NAMALWA (cell line): ENCODE data around the gene FADD.

Experiments used
- DNase-seq: peaks from one replicate; pipeline ENCODE4 v3.0.0-alpha.2; 2015; ENCODE audit warnings: low spot score

Gene FADD, protein sequence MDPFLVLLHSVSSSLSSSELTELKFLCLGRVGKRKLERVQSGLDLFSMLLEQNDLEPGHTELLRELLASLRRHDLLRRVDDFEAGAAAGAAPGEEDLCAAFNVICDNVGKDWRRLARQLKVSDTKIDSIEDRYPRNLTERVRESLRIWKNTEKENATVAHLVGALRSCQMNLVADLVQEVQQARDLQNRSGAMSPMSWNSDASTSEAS

DNA sequence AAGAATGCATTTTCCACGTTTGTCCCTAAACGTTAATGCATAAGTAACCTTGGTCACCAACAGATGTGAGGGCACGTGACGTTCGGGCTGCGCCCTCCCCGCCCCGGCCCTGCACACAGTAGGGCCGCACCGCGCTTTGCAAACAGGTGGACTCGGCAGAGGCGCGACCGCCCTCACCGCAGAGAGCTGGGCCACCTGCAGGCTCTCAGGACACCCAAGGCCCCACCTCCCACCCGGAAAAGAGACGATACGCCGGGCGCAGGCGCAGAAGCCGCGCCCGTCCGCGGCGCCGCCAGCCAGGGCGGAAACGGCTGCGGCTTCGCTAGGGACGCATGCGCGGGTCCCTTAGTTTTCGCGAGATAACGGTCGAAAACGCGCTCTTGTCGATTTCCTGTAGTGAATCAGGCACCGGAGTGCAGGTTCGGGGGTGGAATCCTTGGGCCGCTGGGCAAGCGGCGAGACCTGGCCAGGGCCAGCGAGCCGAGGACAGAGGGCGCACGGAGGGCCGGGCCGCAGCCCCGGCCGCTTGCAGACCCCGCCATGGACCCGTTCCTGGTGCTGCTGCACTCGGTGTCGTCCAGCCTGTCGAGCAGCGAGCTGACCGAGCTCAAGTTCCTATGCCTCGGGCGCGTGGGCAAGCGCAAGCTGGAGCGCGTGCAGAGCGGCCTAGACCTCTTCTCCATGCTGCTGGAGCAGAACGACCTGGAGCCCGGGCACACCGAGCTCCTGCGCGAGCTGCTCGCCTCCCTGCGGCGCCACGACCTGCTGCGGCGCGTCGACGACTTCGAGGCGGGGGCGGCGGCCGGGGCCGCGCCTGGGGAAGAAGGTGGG is at the start of gene FADD:
FADD (plus strand) TSS at position 377 of the 831 bp plus-strand sequence; CDS start at position 541, 164 bp downstream.
- DNase-seq = peak; percentile 97

DNA sequence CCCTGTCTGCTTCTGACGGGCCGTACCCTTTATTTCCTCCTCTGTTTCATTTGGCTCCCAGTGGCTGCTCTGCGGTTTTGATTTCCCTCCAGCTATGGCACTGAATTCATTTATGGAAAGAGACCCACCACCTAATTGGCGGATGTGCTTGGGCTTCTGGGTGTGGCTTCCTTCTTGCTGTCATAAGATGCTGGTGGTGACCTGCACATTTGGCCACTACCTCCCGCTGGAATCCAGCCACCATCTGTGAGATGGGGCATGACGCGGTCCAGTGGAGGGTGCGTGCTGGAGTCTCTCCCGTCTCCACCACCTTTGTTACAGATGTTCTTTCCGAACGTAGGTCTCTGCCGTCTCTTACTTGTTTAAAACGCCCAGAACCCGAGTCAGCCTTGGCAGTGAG is 47.7 kb upstream of the FADD start:
- no peak for DNase-seq

DNA sequence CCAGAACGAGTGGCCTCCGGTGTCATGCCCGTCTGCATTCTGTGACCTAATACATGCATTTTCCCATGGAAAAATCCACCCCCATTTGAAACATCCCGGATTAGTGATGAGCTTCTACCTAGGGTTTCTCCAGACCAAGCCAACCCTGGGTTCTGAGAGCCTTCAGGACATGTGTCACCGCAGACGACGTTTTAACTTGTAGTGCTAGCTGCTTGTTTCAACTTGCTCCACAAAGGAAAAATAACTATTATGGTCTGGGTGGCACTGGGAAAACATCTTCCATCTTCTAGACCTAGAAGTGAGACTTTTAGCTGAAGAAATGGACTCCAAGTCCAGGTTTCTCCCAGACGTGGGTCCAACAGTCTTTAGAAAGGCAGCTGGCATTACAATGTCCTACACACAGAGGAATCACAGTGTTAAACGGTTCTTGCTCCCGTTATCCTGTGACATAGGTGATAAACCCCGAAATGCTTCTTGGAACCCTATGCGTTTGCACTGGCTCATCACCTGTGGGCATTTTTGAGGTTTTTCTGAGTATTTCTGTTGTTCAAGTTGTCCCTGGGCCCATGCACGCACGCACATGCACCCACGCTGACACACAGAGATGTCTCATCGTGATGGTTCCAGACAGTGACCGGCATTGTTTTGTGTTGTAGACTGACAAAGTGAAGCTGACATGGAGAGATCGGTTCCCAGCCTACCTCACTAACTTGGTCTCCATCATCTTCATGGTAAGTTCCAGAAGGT is 46.6 kb upstream of the FADD start:
- DNase-seq = no peak

DNA sequence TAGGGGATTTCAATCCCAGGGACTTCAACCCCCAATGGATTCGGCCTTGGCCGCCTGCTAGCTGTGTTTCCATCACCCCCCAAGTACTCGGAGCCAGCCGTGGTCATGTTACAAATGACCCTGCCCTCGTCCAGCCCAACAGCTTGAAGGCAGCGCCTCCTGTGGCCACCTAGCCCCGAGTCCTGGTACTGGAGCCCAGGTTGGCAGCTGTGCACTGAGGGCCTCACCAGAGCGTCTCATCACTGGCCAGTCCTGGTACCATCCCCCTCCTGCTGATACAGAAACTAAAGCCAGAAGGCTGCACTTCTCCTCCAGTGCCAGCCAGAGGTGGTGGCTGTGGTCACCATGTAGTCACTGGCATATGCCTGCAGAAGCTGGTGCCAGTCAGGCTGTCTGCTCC is 44.9 kb upstream of the FADD start:
- DNase-seq = no peak

DNA sequence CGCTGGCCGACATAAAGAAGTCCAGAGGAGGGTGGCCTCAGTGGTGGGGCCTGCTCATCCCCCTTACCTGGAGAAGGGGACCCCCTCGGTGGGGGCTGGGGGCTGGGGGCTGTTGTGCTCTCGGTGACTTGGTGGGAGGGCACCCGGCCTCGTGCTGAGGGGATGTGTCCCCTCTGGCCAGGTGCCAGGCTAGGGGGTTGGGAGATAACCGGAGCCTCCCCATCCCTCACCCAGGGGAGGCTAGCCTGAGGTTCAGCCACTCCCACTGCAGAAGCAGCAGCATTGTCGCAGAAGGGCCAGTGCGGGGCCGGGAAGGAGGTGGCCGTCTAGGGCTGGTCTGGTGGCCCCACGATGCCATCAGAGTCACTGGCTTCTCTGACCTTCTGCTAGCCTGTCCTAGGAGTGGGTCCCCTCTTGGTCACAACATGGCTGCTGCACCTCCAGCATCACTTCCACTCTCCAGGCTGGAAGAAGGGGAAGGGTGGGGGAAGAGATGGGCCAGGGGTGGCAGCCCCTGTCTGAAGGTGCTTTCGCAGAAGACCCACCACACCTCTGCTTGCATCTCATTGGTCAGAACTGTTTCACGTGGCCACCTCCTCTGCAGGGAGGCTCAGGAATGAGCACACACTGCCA is 44.2 kb upstream of the FADD start:
- DNase-seq = no peak

DNA sequence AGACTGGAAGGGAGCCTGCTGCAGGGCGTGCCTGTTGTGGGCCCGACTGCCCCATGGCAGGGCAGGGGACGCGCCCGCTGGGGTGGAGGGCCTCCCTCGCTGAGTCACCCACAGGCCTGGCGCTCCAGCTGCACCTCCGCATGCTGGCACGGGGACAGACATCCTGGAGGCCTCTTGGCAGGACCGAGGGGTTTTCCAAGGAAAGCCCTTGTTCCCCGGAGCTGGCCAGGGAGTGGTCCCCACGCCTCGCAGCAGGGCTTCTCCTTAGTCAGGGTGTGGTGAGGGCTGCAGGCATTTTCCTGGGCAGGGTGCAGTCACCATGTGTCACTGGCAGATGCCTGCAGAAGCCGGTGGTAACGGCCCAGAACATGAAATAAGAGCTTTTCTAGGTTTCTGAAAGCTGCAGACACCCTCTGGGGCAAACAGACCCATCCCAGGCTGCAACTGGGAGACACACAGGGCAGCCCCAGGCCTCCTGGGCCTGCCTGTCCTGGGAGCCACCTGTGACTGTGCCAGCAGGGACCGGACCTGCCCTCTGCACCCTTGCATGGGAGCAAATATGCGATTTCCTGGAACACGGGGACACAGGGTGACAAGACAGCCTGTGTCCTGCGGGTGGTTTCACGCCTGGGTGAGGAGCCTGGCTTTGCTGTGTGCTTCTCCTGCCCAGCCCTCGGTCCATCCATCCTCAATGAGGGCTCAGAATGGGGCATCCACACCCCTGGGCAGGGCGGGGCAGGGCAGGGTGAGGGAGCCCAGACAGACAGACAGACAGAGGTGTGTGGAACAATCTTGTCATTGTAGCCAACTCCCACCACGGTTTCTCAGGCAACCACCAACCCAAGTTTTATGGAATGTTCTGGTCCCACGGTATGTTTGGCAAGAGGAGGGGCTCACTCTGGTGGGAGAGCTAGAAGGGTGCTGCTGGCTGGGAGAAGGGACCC is 43.2 kb upstream of the FADD start:
- no peak for DNase-seq

DNA sequence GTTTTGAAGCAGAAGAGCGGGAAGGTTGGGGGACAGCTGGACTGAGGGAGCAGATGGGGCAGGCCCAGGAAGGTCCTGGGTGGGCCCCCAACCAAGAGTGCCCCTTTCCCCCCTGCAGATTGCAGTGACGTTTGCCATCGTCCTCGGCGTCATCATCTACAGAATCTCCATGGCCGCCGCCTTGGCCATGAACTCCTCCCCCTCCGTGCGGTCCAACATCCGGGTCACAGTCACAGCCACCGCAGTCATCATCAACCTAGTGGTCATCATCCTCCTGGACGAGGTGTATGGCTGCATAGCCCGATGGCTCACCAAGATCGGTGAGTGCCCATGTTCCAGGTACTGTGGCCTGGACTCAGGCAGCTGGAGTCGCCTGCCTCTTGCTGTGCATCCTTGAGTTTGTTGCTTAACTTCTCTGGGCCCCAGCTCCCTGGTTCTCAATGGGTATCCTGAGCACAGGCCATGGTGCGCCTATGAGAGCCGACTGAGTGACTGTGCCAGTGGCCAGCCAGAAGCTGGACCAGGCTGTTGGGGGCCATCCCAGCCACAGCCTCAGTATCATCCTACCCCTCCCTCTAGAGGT is 42.0 kb upstream of the FADD start:
- DNase-seq = no peak

DNA sequence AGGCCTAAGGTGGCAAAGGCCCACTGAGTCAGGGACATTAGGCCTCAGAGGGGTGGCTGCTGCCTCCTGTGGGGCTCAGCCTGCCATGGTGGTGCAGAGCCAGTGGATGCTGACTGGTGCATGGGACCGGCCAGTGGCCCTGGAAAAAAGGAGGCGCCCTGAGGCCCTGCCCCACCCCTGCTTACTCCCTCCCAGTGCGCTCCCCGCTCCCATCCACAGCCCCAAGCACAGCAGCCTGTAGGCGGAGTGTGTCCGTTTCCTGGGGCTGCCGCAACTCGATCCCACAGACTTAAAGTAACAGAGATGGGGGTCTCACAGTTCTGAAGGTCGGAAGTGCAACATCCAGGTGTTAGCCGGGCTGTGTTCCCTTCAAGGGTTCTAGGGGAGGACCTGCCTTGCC is 38.4 kb upstream of the FADD start:
- DNase-seq = no peak

DNA sequence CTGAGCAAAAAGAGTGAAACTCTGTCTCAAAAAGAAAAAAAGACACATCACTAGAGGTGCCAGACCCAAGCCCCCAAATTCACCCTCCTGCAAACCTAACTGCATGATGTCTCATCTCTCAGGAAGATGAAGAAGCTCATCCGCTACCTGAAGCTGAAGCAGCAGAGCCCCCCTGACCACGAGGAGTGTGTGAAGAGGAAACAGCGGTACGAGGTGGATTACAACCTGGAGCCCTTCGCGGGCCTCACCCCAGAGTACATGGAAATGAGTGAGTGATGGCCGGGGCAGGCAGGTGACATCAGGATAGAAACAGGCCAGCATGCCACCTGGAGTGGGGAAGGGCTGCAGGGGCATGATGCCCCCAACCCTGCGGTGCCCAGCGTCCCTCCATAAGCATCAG is 36.0 kb upstream of the FADD start:
- DNase-seq = no peak

DNA sequence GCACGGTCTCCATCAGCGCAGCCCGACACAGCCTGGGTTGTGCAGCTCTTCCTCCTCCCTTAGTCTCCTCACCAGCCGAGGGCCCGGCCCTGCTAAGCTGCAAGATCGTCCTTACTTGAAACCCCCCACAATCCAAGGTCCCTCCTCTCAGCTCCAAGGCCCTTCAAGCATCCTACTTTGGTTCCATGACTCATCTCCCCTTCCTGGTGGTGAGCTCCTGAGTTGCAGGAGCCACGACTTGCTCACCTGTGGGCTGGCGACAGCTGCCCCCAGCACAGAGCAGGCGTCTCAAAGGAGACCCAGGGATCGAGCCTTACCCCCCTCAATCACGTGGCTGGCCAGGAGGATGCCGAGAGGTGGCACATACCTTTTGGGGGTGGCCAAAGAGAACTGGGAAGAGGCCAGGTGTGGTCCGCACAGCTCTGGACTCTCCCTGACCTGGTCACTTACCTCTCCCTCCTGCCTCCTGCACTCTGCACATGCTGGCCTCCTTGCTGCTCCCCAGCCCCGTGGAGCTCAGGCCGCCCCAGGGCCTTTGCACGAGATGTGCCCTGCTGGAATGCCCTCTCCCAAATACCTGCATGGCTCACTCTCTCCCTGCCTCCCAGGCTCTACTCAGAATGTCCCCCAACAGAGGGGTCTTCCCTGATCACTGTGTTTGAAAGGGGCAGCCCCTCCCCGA is 35.2 kb upstream of the FADD start:
- DNase-seq = no peak

DNA sequence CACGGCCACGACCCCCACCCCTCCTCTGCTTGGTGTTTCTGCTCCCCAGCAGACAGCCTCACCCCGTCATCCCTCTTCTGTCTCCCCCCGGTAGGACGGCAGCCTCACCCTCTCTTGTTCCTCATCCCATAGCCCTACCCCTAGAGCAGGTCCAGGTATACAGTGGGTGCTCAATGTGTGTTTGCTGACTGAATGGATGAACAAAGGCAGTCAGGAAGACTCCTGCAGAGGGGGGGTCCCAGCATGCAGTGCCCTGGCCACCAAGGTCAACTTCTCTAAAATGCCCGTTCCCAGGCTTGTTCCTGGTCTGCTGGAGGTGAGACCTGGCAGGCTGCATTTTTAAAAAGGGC is 34.7 kb upstream of the FADD start:
- no peak for DNase-seq

DNA sequence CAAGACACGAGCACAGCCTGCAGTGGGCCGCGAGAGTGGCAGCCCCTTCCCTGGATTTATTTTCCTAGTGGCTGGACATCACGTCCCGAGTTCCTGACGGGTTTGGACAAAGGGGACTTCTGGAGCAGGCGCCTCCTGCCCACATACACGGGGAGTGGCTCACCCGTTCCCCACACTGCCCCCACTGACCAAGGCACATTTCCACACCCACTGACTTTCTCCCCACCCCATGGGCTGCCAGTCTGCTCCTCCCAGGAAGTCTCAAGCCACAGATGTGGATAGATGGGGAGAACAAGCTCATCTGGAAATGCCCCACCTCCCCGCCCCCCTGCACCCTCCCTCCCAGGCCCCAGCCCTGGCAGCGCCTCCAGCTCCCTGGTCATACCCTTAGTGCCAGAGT is 34.0 kb upstream of the FADD start:
- DNase-seq = no peak

DNA sequence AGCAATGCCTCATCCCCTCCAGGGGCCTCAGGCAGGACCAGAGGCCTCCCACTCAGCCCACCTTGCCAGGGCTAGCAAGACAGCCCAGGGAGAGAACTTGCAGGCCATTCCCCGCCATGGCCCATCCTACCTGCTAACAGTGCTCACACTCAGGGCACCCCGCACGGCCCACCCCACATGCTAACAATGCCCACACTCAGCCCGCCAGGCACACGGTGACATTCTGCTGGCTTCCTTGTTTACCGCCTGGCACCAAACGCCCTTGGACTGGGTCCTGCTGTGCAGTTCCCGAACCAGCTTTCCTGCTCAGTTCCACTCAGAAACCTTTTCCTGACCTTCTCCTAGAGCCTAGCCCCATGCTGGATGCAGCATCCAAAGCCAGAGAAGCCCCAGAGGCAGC is 33.5 kb upstream of the FADD start:
- no peak for DNase-seq

DNA sequence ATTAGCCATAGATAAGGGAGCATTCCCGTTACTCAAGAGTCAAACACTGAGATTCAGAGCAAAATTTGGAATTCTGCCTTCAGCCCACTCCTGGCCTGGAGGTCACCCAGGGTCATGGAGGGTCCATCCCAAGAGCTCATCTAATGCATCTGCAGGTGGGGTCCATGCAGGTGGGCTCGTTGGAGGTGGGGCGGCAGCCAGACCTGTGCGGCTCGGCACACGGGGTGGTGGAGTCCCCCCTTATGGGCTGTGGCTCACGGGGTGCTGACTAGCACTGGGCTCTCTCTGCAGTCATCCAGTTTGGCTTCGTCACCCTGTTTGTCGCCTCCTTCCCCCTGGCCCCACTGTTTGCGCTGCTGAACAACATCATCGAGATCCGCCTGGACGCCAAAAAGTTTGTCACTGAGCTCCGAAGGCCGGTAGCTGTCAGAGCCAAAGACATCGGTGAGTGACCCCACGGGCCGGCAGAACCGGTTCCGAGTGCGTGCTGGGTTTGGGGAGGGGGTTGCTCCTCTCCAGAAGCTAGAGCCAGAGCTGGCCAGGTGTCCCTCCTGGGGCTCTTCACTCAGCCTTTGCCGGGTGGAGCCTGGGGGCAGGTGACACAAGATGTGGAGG is 32.4 kb upstream of the FADD start:
- DNase-seq = no peak

DNA sequence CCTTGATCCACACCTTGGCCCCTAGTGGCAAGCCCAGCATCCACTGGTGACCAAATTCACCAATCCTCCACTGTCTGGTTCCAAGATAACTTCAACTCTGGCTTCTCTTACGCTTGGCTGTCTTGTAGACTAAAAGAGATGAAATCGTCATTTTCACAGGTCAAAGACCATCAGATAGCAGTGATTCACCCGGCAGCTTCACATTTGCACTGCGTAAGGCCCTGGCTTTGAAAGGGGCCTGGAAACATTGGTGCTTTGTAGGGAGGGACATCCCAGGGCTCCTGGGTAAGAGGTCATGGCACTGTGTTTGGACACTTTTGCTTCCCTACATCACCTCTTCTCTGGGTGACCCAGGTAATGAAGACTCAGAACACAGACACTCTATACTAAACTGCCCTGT is 30.1 kb upstream of the FADD start:
- DNase-seq = no peak

DNA sequence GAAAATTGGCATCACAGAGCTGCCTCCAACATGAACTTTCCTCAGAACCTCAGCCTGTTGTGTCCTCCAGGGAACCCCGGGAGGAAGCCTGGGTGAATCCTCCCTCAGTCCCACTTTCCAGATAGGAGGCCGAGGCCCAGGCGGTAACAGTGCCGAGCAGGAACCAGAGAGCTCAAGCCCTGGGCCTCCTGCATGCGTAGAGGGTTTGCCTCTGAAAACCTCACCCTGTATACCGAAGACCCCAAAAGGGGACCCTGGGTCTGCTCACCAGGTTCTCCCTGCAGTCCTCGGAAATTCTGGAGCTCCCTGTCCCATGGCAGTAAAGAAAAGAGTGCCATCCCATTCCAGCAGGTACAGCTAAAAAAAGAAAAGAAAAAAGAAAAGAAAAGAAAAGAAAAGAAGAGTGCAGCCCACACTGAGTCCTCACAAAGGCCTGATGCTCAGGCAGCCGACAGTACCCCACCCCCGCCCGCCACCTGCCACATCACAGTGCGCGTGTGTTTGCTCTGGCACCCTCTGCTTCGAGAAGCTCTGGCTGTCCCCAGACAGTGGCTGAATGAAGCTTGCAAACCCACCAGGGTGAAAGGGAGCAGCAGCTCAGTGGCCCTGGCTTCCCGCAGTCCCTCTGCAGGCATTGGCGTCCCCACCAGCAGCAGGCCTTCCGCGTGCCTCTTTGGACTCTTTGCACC is 28.4 kb upstream of the FADD start:
- DNase-seq = no peak

DNA sequence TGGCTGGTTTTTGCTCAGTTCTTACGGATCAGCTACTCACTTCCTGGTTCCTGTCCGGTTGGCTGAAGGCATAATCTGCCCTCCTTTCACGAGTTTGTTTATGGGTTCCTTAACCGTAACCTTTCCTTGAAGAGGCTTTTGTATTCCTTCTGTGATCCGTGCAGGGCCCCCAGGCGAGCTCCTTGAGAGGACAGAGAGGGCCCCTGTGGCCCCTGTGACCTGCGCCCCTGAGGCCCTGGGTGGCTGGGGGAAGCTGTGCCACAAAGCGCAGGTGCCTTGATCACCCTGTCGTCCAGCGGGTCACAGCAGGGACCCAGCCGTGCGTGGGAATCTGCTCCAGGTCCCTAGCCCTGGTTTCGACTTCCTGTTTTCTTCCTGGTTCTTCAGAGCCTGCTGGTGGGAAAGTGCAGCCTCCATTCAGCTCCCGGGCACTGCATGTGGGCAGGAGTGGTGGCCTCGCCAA is 27.8 kb upstream of the FADD start:
- DNase-seq = no peak

DNA sequence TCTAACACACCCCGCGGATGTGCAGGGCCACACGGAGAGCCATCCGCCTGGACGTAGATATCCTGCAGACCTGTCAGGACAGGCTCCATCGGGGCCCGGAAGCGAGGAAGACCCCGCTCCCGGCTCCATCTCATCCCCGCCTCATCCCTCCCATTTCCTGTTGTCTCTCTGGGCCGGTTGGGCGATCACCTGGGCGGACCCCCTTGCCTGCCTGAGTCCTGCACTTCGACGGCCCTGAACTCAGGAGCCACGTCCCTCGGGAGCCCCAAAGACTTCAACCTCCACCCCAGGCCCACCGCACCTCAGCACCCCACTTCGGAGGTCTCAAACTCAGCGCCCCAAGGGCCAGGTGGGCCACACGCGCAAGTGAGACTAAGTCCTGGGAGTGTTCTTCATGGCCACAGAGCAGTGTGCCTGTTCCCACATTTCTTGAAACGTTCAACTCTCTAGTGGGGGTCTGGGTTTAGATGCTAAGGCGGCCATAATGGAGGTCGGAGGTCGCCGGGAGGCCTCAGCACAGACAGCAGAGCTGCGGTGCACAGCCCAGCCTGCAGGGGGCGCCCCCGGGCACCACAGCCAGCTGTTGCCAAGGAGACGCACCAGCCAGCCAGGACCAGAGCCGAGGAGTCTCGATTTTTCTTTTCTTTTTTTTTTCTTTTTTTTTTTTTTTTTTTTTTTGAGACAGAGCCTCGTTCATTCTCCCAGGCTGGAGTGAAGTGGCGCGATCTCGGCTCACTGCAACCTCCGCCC is 26.0 kb upstream of the FADD start:
- peak; percentile 61 for DNase-seq

DNA sequence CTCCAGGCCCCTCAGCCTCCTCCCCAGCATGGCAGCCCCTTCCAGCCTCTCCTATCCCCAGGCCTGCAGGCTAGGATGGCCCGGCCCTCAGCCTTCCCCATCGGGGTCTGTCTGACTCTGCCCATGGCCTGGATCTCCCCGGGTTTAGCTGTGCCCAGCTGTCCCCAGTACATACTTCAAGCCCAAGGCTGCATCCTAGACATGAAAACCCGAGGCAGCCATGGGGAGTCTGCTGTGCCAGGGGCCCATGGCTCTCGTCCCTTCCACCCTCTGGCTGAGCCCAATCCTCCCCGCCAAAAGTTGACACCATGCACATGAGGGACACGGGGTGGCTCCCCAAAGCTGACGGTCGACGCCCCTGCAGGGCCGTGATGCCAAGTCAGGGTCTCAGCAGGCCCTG is 22.2 kb upstream of the FADD start:
- DNase-seq = no peak
